ENCODE measurements around the gene AKAIN1.

DNA sequence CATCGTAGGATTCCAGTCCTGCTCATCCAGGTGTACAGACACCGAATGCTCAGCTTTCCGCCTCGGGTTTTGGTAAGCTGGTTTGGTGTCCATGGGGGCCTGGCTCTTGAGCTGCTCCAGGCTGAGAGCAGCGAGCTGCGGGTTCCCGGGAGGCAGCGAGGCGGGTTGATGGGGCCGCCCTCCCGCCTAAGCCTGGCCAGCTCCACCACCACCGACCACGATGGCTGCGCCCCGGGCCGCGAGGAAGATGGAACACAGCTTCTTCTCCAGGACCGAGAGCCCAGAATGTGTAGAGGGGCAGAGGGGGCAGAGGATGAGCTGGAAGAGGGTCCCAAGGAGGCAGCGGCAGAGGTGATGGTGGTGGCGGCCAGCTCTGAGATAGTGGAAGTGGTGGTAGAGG lies 64.1 kb downstream of the AKAIN1 start:
- no peak for TF ChIP-seq CTCF (IDR thresholded peaks at IDR 0.05; ENCODE audit: low read length)
- no peak for TF ChIP-seq EZH2 (optimal IDR thresholded peaks at IDR 0.05; ENCODE audit: low read depth, low read length)
